ENCODE results near the gene MESD. TPM values are rescaled to one million over a fixed set of nuclear protein-coding genes. Genes with fewer than 3 reads are reported as not detected.

Gene MESD
- total RNA-seq, 4 donors from 2014 or later: 14.1 to 38.2 (median 24.7) TPM

DNA sequence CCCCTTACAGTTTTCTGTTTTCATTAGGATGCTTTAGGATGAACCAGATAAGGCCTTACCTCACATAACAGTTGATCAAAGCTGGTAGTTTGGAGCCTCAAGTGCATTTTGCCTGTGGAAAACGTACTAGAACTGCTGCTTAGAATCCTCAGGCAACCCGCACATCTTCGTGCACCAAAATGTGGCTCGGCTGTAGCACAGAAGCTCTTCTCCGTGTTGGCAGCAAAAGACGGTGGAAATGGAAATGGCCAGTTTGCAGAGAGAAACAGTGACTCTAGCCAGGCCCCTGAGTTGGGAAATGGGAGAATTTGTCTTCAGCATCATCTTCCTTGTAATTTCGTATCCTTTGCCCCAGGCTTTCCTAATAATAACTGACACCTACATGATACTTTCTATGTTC lies 31.7 kb upstream of the MESD start:
- Histone ChIP-seq H3K9me3 (no peaks in the 10 kb centered on the region), H3K27ac (no peak overlapping the region), H3K4me1 (peaks cover 18% of the 10 kb centered on the region), H3K36me3 (no peaks in the 10 kb centered on the region), H3K4me3 (no peak overlapping the region), H3K27me3 (no peaks in the 10 kb centered on the region)
- TF ChIP-seq, protein P1, sequence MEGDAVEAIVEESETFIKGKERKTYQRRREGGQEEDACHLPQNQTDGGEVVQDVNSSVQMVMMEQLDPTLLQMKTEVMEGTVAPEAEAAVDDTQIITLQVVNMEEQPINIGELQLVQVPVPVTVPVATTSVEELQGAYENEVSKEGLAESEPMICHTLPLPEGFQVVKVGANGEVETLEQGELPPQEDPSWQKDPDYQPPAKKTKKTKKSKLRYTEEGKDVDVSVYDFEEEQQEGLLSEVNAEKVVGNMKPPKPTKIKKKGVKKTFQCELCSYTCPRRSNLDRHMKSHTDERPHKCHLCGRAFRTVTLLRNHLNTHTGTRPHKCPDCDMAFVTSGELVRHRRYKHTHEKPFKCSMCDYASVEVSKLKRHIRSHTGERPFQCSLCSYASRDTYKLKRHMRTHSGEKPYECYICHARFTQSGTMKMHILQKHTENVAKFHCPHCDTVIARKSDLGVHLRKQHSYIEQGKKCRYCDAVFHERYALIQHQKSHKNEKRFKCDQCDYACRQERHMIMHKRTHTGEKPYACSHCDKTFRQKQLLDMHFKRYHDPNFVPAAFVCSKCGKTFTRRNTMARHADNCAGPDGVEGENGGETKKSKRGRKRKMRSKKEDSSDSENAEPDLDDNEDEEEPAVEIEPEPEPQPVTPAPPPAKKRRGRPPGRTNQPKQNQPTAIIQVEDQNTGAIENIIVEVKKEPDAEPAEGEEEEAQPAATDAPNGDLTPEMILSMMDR (IDR thresholded peaks at IDR 0.05): no peak
- TF ChIP-seq EP300 (IDR thresholded peaks at IDR 0.05) (no peak), POLR2AphosphoS5 (IDR thresholded peaks at IDR 0.05) (no peak), POLR2A (IDR thresholded peaks at IDR 0.05) (no peak)
- no peak for DNase-seq (ENCODE audit: low spot score in 2 of 2)
- 92% methylated on average over 7 of the region's 7 CpGs for WGBS

DNA sequence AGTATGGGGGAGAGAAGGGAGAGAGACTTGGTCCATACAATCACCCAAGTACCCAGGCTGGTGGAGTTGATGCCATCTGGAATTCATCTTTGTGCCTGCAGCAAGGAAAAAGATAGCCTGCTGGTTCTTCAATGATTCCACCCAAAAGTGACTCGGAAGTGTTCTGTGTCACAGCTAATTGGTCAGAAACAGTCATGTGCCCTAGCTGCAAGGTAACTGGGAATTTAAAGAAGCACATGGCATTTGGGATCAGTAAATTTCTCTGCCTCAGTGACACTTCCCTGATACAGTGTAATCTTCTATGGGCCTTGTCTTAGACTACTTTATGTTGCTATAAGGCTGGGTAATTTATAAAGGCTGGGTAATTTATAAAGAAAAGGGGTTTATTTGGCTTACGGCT lies 28.6 kb upstream of the MESD start:
- no peaks in the 10 kb centered on the region for H3K27me3 ChIP-seq
- no peak overlapping the region for H3K27ac ChIP-seq
- H3K36me3 ChIP-seq: no peaks in the 10 kb centered on the region
- H3K4me1 ChIP-seq: peaks cover 21% of the 10 kb centered on the region
- 85% methylated on average over 2 of the region's 2 CpGs for WGBS
- TF ChIP-seq, protein P1 (IDR thresholded peaks at IDR 0.05): no peak
- TF ChIP-seq EP300 (IDR thresholded peaks at IDR 0.05) (no peak), POLR2A (IDR thresholded peaks at IDR 0.05) (no peak), POLR2AphosphoS5 (IDR thresholded peaks at IDR 0.05) (no peak)
- DNase-seq (ENCODE audit: low spot score in 2 of 2): no peak
- H3K4me3 ChIP-seq: no peak overlapping the region
- H3K9me3 ChIP-seq: no peaks in the 10 kb centered on the region

DNA sequence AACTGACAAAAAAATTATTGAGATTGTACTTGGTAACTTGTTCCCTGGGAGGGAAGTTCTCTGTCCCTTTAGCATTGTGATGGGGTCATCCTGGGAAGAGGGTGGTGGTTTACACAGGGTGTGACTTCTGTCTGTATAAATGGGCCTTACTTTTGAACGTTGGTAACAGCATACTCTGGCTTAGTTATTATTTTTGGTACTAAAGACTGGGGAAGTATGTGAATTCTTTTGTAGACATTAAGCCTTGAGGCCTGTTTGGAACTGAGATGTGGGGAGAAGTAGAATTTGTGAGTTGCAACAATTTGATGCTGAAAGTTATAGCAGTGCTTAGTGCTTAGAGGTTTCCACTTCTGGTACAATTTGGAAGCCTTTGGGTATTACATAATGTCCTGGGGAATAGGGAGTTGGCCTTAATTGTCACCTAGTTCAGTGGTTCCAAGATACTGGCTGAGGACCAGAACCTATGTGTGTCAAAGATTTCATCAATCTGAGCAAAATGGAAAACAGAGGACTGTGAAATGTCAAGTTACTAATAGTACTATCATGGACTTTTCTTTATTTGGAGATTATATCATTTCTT lies 27.0 kb upstream of the MESD start:
- DNase-seq (ENCODE audit: low spot score in 2 of 2): no peak
- TF ChIP-seq EP300 (IDR thresholded peaks at IDR 0.05) (no peak), POLR2A (IDR thresholded peaks at IDR 0.05) (no peak), POLR2AphosphoS5 (IDR thresholded peaks at IDR 0.05) (no peak)
- TF ChIP-seq, protein P1 (IDR thresholded peaks at IDR 0.05): no peak
- Histone ChIP-seq H3K27ac (peak overlapping the region; percentile 65), H3K36me3 (no peaks in the 10 kb centered on the region), H3K4me1 (peaks cover 24% of the 10 kb centered on the region), H3K9me3 (no peaks in the 10 kb centered on the region), H3K27me3 (no peaks in the 10 kb centered on the region), H3K4me3 (no peak overlapping the region)
- 7% methylated on average over 1 of the region's 1 CpG for WGBS

DNA sequence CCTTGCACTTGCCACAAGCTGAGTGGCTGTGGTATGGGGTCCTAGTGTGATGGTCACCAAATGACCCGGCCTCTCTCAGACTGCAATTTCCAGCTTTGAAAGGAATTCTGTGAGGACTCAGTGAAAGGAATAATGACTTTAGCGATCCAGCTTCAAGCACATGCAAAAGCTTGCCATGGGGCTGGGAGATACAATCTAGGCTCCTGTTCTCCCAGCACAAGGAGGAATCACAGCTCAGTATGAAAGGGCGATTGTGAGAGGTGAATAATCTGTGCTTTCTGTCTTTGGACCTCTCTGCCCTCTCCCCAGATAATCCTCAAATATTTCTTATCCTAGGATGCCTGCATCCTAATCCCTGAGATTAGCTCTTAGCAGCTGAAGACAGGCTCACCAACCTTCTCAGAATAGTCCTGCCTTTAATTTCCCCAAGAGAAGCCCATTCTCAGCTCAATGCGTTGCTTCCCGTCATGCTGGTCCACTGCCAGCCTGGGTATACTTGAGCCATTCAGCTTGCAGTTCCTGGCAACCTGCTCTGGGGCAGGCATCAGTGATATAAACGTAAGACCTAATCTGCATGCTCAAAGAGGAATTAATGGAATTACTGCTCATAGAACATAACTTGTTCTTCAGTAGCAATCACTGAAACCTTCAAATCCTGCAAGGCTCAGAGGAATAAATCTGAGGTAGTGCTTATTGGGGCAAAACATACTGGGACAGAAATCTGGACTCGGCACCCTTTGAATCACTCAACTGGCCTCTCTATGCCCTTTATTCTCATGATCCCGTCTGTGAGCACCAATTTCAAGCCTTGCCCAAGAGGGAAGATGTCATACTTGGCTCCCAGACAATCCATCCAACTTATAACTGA lies 26.2 kb upstream of the MESD start:
- H3K27me3 ChIP-seq: no peaks in the 10 kb centered on the region
- DNase-seq (ENCODE audit: low spot score in 2 of 2): no peak
- 58% methylated on average over 8 of the region's 8 CpGs for WGBS
- H3K4me3 ChIP-seq: no peak overlapping the region
- H3K9me3 ChIP-seq: no peaks in the 10 kb centered on the region
- H3K36me3 ChIP-seq: no peaks in the 10 kb centered on the region
- H3K27ac ChIP-seq: peak overlapping the region; percentile 65
- H3K4me1 ChIP-seq: peaks cover 24% of the 10 kb centered on the region
- TF ChIP-seq POLR2AphosphoS5 (IDR thresholded peaks at IDR 0.05) (no peak), POLR2A (IDR thresholded peaks at IDR 0.05) (no peak), EP300 (IDR thresholded peaks at IDR 0.05) (no peak)
- TF ChIP-seq, protein P1 (IDR thresholded peaks at IDR 0.05): no peak

DNA sequence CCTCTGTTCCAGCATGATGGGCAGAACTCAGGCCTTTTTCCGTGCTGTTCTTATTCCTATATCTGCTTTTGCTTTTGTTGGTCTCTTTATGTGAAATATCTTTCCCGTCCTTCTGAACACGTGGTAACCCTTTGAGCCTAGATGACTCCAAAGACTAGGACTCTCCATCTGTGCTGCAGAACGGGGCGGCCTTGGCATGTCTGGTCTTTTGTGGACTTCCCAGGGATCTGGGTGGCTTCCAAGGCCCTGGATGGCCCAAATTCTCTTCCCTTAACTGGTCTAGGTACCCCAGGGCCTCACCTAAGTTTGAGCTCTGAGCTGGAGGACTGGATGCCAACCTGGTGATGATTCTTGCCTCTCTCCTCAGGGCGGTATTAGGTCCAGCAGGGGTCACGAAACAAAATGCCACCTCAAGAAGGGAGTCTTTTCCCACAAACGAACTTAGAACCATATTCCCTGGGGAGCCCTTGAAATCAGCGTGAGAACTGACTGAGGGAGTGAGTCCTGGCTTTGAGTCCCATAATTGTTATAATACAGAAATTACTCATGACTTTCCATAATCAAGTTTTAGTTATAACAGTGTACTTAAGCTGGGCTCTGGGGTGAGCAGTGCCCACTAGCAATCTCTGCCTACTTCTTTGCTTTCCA lies 25.0 kb upstream of the MESD start:
- TF ChIP-seq, protein P1 (IDR thresholded peaks at IDR 0.05): no peak
- TF ChIP-seq POLR2A (IDR thresholded peaks at IDR 0.05) (no peak), POLR2AphosphoS5 (IDR thresholded peaks at IDR 0.05) (no peak), EP300 (IDR thresholded peaks at IDR 0.05) (no peak)
- WGBS: 80% methylated on average over 9 of the region's 9 CpGs

More for the DNA sequence above, 25.0 kb upstream of the MESD start:
- H3K27ac ChIP-seq: no peak overlapping the region
- no peaks in the 10 kb centered on the region for H3K9me3 ChIP-seq
- no peak for DNase-seq (ENCODE audit: low spot score in 2 of 2)
- no peaks in the 10 kb centered on the region for H3K36me3 ChIP-seq
- H3K4me3 ChIP-seq: no peak overlapping the region
- H3K27me3 ChIP-seq: no peaks in the 10 kb centered on the region
- peaks cover 24% of the 10 kb centered on the region for H3K4me1 ChIP-seq
